HFFc6 (cell line): ENCODE measurements around the gene RABGAP1L. TPM values are rescaled to one million over a fixed set of nuclear protein-coding genes. Genes with fewer than 3 reads are reported as not detected.

ENCODE experiments used
- DNase-seq: peaks from one replicate; pipeline ENCODE4 v3.0.0-alpha.2; 2018
- H3K27ac Mint-ChIP-seq: 2 replicates; pipeline ENCODE4 v1.8.0; 2020; ENCODE audit warnings: mild to moderate bottlenecking, mixed read lengths
- H3K27me3 Mint-ChIP-seq: 2 replicates; pipeline ENCODE4 v1.8.0; 2021; ENCODE audit warnings: mild to moderate bottlenecking, moderate library complexity, mixed read lengths; ENCODE audit not compliant: insufficient read depth
- H3K36me3 Mint-ChIP-seq: 2 replicates; pipeline ENCODE4 v1.8.0; 2021; ENCODE audit warnings: low read depth, mixed read lengths
- H3K4me1 Mint-ChIP-seq: 2 replicates; pipeline ENCODE4 v1.8.0; 2020; ENCODE audit warnings: low read depth, mixed read lengths
- H3K4me3 Mint-ChIP-seq: 2 replicates; pipeline ENCODE4 v1.8.0; 2020; ENCODE audit warnings: mild to moderate bottlenecking, moderate library complexity, mixed read lengths
- H3K9me3 Mint-ChIP-seq: 2 replicates; pipeline ENCODE4 v1.8.0; 2020; ENCODE audit warnings: mild to moderate bottlenecking, mixed read lengths
- total RNA-seq, 6 experiments: library from RNA; stranded (reverse); fragmentation: NEBNext Ultra II Directional; extraction: Animal tissue kit (Norgen Biotek cat#: 25700); gene quantifications; 2 replicates in 1 of 6; 3 replicates in 5 of 6; pipeline ENCODE4 v1.2.3, GENCODE V29; 2021
- TF ChIP-seq, protein P1 (sequence below): fragments of 200-600 bp; sonication (generic); IDR thresholded peaks from 2 replicates; pipeline ENCODE4 v1.5.0; 2021; ENCODE audit warnings: antibody characterized with exemption, mild to moderate bottlenecking

The RABGAP1L gene
- total RNA-seq, 6 experiments from 2014 or later = 14.5 to 16.9 (median 16.0) TPM

DNA sequence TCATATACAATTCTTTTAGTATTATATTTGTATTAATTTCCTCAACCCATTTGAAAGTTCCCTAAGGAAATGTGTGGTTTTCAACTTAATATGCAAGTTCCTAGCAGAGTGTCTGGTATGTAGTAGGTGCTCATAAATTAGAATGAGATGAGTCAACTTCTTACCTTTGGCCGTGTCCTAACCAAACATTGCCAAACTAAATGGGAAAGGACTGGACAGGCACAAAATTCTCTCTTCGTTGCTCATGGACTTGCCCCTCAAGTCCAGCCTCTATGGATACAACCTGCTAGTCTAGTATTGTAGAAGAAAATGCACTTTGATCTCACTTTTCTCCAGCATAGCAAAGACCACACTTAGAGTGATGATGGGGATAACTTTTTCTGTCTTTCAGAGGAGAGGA is 875.5 kb downstream of the RABGAP1L start:
- Mint-ChIP-seq H3K27me3 (peaks cover 10% of the 10 kb centered on the region; the same call in 1 of the 2 replicates), H3K4me1 (no peaks in the 10 kb centered on the region), H3K27ac (no peak overlapping the region), H3K4me3 (no peak overlapping the region), H3K36me3 (no peaks in the 10 kb centered on the region), H3K9me3 (no peaks in the 10 kb centered on the region)
- TF ChIP-seq, protein P1, sequence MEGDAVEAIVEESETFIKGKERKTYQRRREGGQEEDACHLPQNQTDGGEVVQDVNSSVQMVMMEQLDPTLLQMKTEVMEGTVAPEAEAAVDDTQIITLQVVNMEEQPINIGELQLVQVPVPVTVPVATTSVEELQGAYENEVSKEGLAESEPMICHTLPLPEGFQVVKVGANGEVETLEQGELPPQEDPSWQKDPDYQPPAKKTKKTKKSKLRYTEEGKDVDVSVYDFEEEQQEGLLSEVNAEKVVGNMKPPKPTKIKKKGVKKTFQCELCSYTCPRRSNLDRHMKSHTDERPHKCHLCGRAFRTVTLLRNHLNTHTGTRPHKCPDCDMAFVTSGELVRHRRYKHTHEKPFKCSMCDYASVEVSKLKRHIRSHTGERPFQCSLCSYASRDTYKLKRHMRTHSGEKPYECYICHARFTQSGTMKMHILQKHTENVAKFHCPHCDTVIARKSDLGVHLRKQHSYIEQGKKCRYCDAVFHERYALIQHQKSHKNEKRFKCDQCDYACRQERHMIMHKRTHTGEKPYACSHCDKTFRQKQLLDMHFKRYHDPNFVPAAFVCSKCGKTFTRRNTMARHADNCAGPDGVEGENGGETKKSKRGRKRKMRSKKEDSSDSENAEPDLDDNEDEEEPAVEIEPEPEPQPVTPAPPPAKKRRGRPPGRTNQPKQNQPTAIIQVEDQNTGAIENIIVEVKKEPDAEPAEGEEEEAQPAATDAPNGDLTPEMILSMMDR = no peak
- no peak for DNase-seq

GRCh38 chr1:175035865-175036264 is 876.5 kb downstream of the RABGAP1L start:
- Mint-ChIP-seq H3K27me3 (peaks cover 17% of the 10 kb centered on the region; the same call in 1 of the 2 replicates), H3K27ac (no peak overlapping the region), H3K9me3 (no peaks in the 10 kb centered on the region), H3K4me3 (no peak overlapping the region), H3K36me3 (no peaks in the 10 kb centered on the region), H3K4me1 (no peaks in the 10 kb centered on the region)
- no peak for DNase-seq
- TF ChIP-seq, protein P1 = no peak

GRCh38 chr1:175036476-175036875 is 877.2 kb downstream of the RABGAP1L start:
- no peaks in the 10 kb centered on the region for H3K9me3 Mint-ChIP-seq
- peaks cover 16% of the 10 kb centered on the region; the same call in 1 of the 2 replicates for H3K27me3 Mint-ChIP-seq
- no peak overlapping the region for H3K4me3 Mint-ChIP-seq
- DNase-seq = no peak
- TF ChIP-seq, protein P1 = no peak
- H3K36me3 Mint-ChIP-seq = no peaks in the 10 kb centered on the region
- no peaks in the 10 kb centered on the region for H3K4me1 Mint-ChIP-seq
- H3K27ac Mint-ChIP-seq = no peak overlapping the region

- Mint-ChIP-seq H3K27me3 (peaks cover 15% of the 10 kb centered on the region; the same call in 1 of the 2 replicates), H3K4me1 (no peaks in the 10 kb centered on the region), H3K27ac (no peak overlapping the region), H3K36me3 (no peaks in the 10 kb centered on the region), H3K4me3 (no peak overlapping the region), H3K9me3 (no peaks in the 10 kb centered on the region)
- TF ChIP-seq, protein P1 = no peak
- DNase-seq = no peak
Observed at GRCh38 chr1:175037416-175037815, 878.1 kb downstream of the RABGAP1L start.

GRCh38 chr1:175040324-175040879 is 881.1 kb downstream of the RABGAP1L start:
- Mint-ChIP-seq H3K36me3 (no peaks in the 10 kb centered on the region), H3K4me3 (no peak overlapping the region), H3K27ac (no peak overlapping the region), H3K27me3 (peaks cover 8% of the 10 kb centered on the region; the same call in 1 of the 2 replicates), H3K4me1 (no peaks in the 10 kb centered on the region), H3K9me3 (peaks cover 4% of the 10 kb centered on the region; the same call in 1 of the 2 replicates)
- DNase-seq = no peak
- TF ChIP-seq, protein P1 = no peak
